ENCODE measurements around the gene TBC1D5.

DNA sequence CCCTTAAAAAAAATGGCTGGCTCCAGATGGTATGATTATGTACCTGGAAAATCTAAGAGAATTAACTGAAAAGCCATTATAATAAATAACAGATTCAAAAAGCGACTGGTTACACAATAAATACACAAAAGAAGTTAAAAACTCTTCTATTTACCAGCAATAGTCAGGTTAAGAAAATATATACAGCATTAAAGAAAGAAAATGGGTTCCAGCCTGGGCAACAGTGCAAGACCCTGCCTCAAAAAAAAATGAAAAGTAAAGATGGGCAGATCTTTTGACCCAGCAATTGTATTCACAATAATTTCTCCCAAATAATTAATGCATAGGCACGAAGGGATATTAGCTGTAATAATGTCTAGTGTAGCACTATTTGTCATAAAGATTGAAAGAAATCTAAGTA, 8.7 kb downstream of the TBC1D5 start:
- TF ChIP-seq POLR2AphosphoS5 (IDR thresholded peaks at IDR 0.05; ENCODE audit: borderline replicate concordance, low read depth, low read length) (no peak), EZH2 (IDR thresholded peaks at IDR 0.05) (no peak)
